OCI-LY7 (cell line): ENCODE results near the gene MUC20. TPM values are rescaled to one million over a fixed set of nuclear protein-coding genes. Genes with fewer than 3 reads are reported as not detected.
"Not testable (repeated sequence)": the region's sequence is repeated elsewhere in the genome, so short reads cannot be mapped to it uniquely, and the experiment has no call there.

ENCODE experiments used
- BruUV-seq: library from RNA; stranded (reverse); fragments of 400-500 nt; replicated peaks from 2 replicates; lab custom pipeline; 2021; lab: Mats Ljungman, UMichigan
- CTCF ChIA-PET: fragments of 300-600 bp; sonication (Branson Sonifier 250); formaldehyde crosslinking; loops from one replicate; lab custom pipeline; 2022; ENCODE audit warnings: antibody characterized with exemption; ENCODE audit not compliant: unreplicated experiment; lab: Charles Lee
- POLR2A ChIA-PET: fragments of 300-600 bp; sonication (Branson Sonifier 250); formaldehyde crosslinking; loops from one replicate; lab custom pipeline; 2022; ENCODE audit warnings: antibody characterized with exemption; lab: Charles Lee
- DNase-seq: peaks from one replicate; pipeline ENCODE4 v3.0.0-alpha.2; 2015; ENCODE audit warnings: low spot score
- H2AFZ ChIP-seq: fragments of 200-600 bp; sonication (generic), shearing (Covaris generic); 2 replicates; pipeline ENCODE4 v1.6.1; 2014; ENCODE audit warnings: mild to moderate bottlenecking, antibody characterized with exemption, low read length, moderate library complexity
- H3K27ac ChIP-seq: fragments of 200-600 bp; sonication (generic); 2 replicates; pipeline ENCODE4 v1.5.1; 2014; ENCODE audit warnings: mixed run types, low read depth, mild to moderate bottlenecking, moderate library complexity, low read length, inconsistent platforms; ENCODE audit not compliant: poor library complexity, severe bottlenecking
- H3K36me3 ChIP-seq: fragments of 200-600 bp; sonication (generic); 2 replicates; pipeline ENCODE4 v1.6.1; 2014; ENCODE audit warnings: mild to moderate bottlenecking, antibody characterized with exemption, low read length, moderate library complexity, mixed read lengths; ENCODE audit not compliant: insufficient read depth
- H3K4me1 ChIP-seq: fragments of 200-600 bp; sonication (generic); 2 replicates; pipeline ENCODE4 v1.5.1; 2014; ENCODE audit warnings: mild to moderate bottlenecking, low read length; ENCODE audit not compliant: insufficient read depth, poor library complexity, severe bottlenecking
- H3K4me2 ChIP-seq: fragments of 200-600 bp; sonication (generic); 2 replicates; pipeline ENCODE4 v1.6.1; 2014; ENCODE audit warnings: mild to moderate bottlenecking, low read length
- H3K4me3 ChIP-seq: fragments of 200-600 bp; sonication (generic); 2 replicates; pipeline ENCODE4 v1.5.1; 2014; ENCODE audit warnings: mild to moderate bottlenecking, low read depth, low read length; ENCODE audit not compliant: poor library complexity, severe bottlenecking
- H3K79me2 ChIP-seq: fragments of 200-600 bp; sonication (generic); 2 replicates; pipeline ENCODE4 v1.6.1; 2016; ENCODE audit warnings: low read depth, mild to moderate bottlenecking, low read length, moderate library complexity, mixed read lengths; ENCODE audit not compliant: insufficient read depth
- H3K9me2 ChIP-seq: fragments of 200-600 bp; sonication (generic); 2 replicates; pipeline ENCODE4 v1.6.1; 2016; ENCODE audit warnings: mild to moderate bottlenecking, low read length, mixed read lengths; ENCODE audit not compliant: insufficient read depth
- H3K9me3 ChIP-seq: fragments of 200-600 bp; sonication (generic); 2 replicates; pipeline ENCODE4 v1.6.1; 2014; ENCODE audit warnings: mild to moderate bottlenecking, mixed run types, low read length, mixed read lengths
- H4K20me1 ChIP-seq: fragments of 200-600 bp; sonication (generic); 2 replicates; pipeline ENCODE4 v1.6.1; 2014; ENCODE audit warnings: mild to moderate bottlenecking, antibody characterized with exemption, low read length, moderate library complexity, mixed read lengths; ENCODE audit not compliant: insufficient read depth
- EZH2phosphoT487 ChIP-seq: fragments of 200-600 bp; sonication (generic); IDR thresholded peaks from 2 replicates; pipeline ENCODE4 v1.6.1; 2018; ENCODE audit warnings: low read depth, borderline replicate concordance, mild to moderate bottlenecking, mixed run types, antibody characterized with exemption, low read length, moderate library complexity, mixed read lengths
- intact Hi-C: fragments of 100-400 bp; cut with micrococcal nuclease; formaldehyde crosslinking; loops from one replicate; pipeline ENCODE4 v1.10.0; 2022; ENCODE audit not compliant: unreplicated experiment
- total RNA-seq, 2 experiments: library from RNA; depleted of rRNA in 1 of 2; stranded (reverse); fragments of >200 nt in 1 of 2; shearing (Covaris generic) in 1 of 2; gene quantifications; 2 replicates each; pipeline ENCODE4 v1.2.3, GENCODE V29; 2014 to 2022
- TF ChIP-seq, protein P1 (sequence below): fragments of 200-600 bp; sonication (generic); conservative IDR thresholded peaks from 2 replicates; pipeline ENCODE4 v1.5.1; 2014; ENCODE audit warnings: mild to moderate bottlenecking, antibody characterized with exemption, low read length, moderate library complexity, mixed read lengths

Gene MUC20
- total RNA-seq, 2 experiments from 2014 or later, result 0.40 to 1.1 TPM

DNA sequence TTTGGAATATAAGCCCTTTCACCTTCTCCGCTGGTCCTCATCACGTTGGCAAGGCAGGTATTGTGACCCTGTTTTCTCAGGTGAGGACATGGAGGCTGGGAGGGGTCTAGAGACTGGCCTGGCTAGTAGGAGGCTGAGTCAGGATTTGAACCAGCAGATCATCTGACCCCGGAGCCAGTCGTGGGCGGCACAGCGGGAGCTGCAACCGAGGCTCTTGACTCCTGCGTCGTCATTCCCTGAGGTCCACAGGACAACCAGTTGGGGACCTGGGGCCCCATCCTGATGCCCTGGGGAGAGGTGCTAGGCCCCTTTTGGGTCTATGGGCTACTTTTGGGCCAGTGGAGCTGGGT lies 2.2 kb downstream of the MUC20 start:
- H3K4me2 ChIP-seq, H3K4me1 ChIP-seq, H3K27ac ChIP-seq, H4K20me1 ChIP-seq, H3K79me2 ChIP-seq, DNase-seq, BruUV-seq, H2AFZ ChIP-seq, H3K9me3 ChIP-seq, H3K36me3 ChIP-seq, CTCF ChIA-PET, H3K9me2 ChIP-seq, POLR2A ChIA-PET, H3K4me3 ChIP-seq: not testable (repeated sequence)
- intact Hi-C loops, result loop anchor here (5.0 kb wide), 1 partner anchor 111 kb away; no protein-coding TSS in a partner anchor

DNA sequence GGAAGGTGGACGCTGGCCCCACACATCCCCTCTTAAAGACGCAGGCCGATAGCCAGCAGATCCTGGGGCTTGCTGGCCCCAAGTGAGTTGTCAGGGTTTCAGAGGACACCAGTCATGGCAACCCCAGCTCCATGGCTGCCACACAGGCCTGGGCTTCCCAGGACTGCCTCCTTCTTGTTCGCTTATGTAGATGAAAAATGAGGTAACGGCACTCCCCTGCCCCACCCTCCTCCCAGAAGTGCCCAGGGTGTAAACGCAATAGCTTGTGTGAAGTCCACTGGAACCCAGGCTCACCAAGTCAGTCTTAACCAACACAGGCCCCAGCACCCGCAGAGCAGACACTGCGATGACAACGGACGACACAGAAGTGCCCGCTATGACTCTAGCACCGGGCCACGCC lies 3.6 kb downstream of the MUC20 start:
- H3K9me2 ChIP-seq, H3K4me1 ChIP-seq, CTCF ChIA-PET, H3K4me2 ChIP-seq, BruUV-seq, H3K79me2 ChIP-seq, H4K20me1 ChIP-seq, H3K36me3 ChIP-seq, H3K9me3 ChIP-seq, H2AFZ ChIP-seq, POLR2A ChIA-PET, DNase-seq, H3K27ac ChIP-seq, H3K4me3 ChIP-seq: not testable (repeated sequence)
- intact Hi-C loops, result loop anchor here (5.0 kb wide), 1 partner anchor 112 kb away; no protein-coding TSS in a partner anchor

DNA sequence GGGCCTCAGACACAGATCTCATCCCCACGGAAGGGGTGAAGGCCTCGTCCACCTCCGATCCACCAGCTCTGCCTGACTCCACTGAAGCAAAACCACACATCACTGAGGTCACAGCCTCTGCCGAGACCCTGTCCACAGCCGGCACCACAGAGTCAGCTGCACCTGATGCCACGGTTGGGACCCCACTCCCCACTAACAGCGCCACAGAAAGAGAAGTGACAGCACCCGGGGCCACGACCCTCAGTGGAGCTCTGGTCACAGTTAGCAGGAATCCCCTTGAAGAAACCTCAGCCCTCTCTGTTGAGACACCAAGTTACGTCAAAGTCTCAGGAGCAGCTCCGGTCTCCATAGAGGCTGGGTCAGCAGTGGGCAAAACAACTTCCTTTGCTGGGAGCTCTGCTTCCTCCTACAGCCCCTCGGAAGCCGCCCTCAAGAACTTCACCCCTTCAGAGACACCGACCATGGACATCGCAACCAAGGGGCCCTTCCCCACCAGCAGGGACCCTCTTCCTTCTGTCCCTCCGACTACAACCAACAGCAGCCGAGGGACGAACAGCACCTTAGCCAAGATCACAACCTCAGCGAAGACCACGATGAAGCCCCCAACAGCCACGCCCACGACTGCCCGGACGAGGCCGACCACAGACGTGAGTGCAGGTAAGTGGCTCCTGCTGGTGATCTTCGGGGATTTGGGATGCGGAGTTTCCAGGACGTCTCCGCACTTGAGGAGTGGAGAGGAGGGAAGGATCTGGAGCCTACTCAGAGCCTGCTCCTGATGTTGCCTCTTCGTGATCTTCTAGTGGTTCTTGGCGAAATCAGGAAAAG lies 5.3 kb downstream of the MUC20 start:
- intact Hi-C loops, H3K9me3 ChIP-seq, H2AFZ ChIP-seq, H3K27ac ChIP-seq, DNase-seq, H4K20me1 ChIP-seq, CTCF ChIA-PET, BruUV-seq, H3K4me1 ChIP-seq, H3K9me2 ChIP-seq, H3K36me3 ChIP-seq, H3K4me2 ChIP-seq, H3K4me3 ChIP-seq, H3K79me2 ChIP-seq: not testable (repeated sequence)
- POLR2A ChIA-PET, result interaction anchor here (0.6 kb wide), 1 partner anchor 1147 kb away, joined by 4 read pairs; no protein-coding TSS in a partner anchor

DNA sequence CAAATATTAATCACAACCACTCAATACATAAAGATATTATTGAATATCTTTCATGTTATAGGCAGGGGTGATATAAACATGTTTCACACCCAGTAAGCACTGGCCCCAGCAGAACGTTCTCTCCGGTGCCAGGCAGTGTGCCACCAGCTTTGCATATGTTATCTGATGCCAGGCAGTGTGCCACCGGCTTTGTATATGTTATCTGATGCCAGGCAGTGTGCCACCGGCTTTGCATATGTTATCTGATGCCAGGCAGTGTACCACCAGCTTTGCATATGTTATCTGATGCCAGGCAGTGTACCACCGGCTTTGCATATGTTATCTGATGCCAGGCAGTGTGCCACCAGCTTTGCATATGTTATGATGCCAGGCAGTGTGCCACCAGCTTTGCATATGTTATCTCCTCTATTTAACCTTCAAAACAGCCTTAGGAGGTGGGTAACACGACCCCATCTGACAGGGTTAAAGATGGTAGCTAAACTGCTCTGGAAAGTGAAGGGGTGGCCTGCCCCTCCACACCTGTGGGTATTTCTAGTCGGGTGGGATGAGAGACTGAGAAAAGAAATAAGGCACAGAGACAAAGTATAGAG lies 6.9 kb downstream of the MUC20 start:
- no peak for DNase-seq
- CTCF ChIA-PET, result no interaction called here
- H2AFZ ChIP-seq, result no peak overlapping the region
- H3K27ac ChIP-seq, result no peak overlapping the region
- no TSS peak for BruUV-seq
- POLR2A ChIA-PET, result interaction anchor here (0.7 kb wide), 1 partner anchor 342 kb away, joined by 3 read pairs; no protein-coding TSS in a partner anchor
- H3K4me1 ChIP-seq, result no peaks in the 10 kb centered on the region
- H3K36me3 ChIP-seq, result no peaks in the 10 kb centered on the region
- H3K9me2 ChIP-seq, result no peaks in the 10 kb centered on the region
- no peaks in the 10 kb centered on the region for H3K79me2 ChIP-seq
- H3K9me3 ChIP-seq, result no peaks in the 10 kb centered on the region
- H4K20me1 ChIP-seq, result no peaks in the 10 kb centered on the region
- no peak overlapping the region for H3K4me2 ChIP-seq
- no peak for TF ChIP-seq EZH2phosphoT487
- TF ChIP-seq, protein P1, sequence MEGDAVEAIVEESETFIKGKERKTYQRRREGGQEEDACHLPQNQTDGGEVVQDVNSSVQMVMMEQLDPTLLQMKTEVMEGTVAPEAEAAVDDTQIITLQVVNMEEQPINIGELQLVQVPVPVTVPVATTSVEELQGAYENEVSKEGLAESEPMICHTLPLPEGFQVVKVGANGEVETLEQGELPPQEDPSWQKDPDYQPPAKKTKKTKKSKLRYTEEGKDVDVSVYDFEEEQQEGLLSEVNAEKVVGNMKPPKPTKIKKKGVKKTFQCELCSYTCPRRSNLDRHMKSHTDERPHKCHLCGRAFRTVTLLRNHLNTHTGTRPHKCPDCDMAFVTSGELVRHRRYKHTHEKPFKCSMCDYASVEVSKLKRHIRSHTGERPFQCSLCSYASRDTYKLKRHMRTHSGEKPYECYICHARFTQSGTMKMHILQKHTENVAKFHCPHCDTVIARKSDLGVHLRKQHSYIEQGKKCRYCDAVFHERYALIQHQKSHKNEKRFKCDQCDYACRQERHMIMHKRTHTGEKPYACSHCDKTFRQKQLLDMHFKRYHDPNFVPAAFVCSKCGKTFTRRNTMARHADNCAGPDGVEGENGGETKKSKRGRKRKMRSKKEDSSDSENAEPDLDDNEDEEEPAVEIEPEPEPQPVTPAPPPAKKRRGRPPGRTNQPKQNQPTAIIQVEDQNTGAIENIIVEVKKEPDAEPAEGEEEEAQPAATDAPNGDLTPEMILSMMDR, result no peak
- intact Hi-C loops, result no loop called here
- H3K4me3 ChIP-seq, result no peak overlapping the region

DNA sequence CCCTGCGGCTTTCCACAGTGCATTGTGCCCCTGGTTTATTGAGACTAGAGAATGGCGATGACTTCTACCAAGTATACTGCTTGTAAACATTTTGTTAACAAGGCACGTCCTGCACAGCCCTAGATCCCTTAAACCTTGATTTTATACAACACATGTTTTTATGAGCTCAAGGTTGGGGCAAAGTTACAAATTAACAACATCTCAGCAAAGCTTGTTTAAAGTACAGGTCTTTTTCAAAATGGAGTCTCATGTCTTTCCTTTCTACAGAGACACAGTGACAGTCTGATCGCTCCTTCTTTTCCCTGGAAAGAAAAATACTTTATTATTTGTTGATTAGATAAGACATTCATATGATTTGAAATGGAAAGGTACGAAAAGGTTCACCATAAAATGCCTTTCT lies 8.0 kb downstream of the MUC20 start:
- DNase-seq, H3K36me3 ChIP-seq, H2AFZ ChIP-seq, CTCF ChIA-PET, BruUV-seq, H3K79me2 ChIP-seq, H4K20me1 ChIP-seq, H3K27ac ChIP-seq, H3K4me3 ChIP-seq, intact Hi-C loops, H3K4me1 ChIP-seq, H3K9me3 ChIP-seq, H3K4me2 ChIP-seq, H3K9me2 ChIP-seq: not testable (repeated sequence)
- POLR2A ChIA-PET, result interaction anchor here (0.6 to 0.7 kb wide), 2 partner anchors 42 to 960 kb away, joined by 3 read pairs; no protein-coding TSS in a partner anchor
